Dedifferentiated amniotic fluid mesenchymal stem cell (primary cell): Measurements from ENCODE around the gene CASP6.

ENCODE experiments used
- DNase-seq: peaks from one replicate; pipeline ENCODE4 v3.0.0-alpha.2; 2016; ENCODE audit errors: extremely low spot score

Gene CASP6

GRCh38 chr4:109671350-109671749 lies 31.9 kb downstream of the CASP6 start:
- no peak for DNase-seq

- DNase-seq = no peak
Observed at GRCh38 chr4:109665783-109666485, 37.3 kb downstream of the CASP6 start.

- DNase-seq = no peak
Observed at GRCh38 chr4:109662771-109663170, 40.5 kb downstream of the CASP6 start.

- DNase-seq = no peak
Observed at GRCh38 chr4:109662116-109662515, 41.1 kb downstream of the CASP6 start.

- DNase-seq = no peak
Observed at GRCh38 chr4:109658871-109659410, 44.3 kb downstream of the CASP6 start.

GRCh38 chr4:109657854-109658418 lies 45.3 kb downstream of the CASP6 start:
- no peak for DNase-seq

GRCh38 chr4:109655396-109655795 lies 47.8 kb downstream of the CASP6 start:
- no peak for DNase-seq

GRCh38 chr4:109649872-109650271 lies 53.4 kb downstream of the CASP6 start:
- DNase-seq = no peak

GRCh38 chr4:109648997-109649575 lies 54.2 kb downstream of the CASP6 start:
- DNase-seq = no peak

- DNase-seq = no peak
Observed at GRCh38 chr4:109648266-109648996, 54.8 kb downstream of the CASP6 start.

- DNase-seq = no peak
Observed at GRCh38 chr4:109645874-109646710, 57.2 kb downstream of the CASP6 start.

GRCh38 chr4:109640644-109641043 lies 62.6 kb downstream of the CASP6 start:
- DNase-seq = no peak
